Lung (tissue), 12 donors: ENCODE measurements around the gene ZNF687. TPM values are rescaled to one million over a fixed set of nuclear protein-coding genes. Genes with fewer than 3 reads are reported as not detected.
A peak's percentile ranks its signal among the peaks of the same experiment; 100 is the strongest.
"Not testable (repeated sequence)": the region's sequence is repeated elsewhere in the genome, so short reads cannot be mapped to it uniquely, and the experiment has no call there.

ENCODE experiments used
- ATAC-seq: fragments of 200-7000 bp; cut with Tn5 transposase; one replicate; pipeline ENCODE4 v1.9.1; 2020; ENCODE audit warnings: moderate number of reproducible peaks; ENCODE audit not compliant: insufficient read depth, low FRiP score
- DNase-seq, 3 donors: peaks; one replicate each; pipeline ENCODE4 v3.0.0-alpha.2; 2013 to 2017
- H3K27ac ChIP-seq, 2 donors: one replicate each; pipeline ENCODE4 v1.5.1; 2013; ENCODE audit warnings: mild to moderate bottlenecking in 2 of 2, moderate library complexity in 2 of 2, control low read depth in 1 of 2, inconsistent platforms in 1 of 2, low read depth in 1 of 2, low read length in 1 of 2
- H3K27me3 ChIP-seq, 3 donors: one replicate each; pipeline ENCODE4 v1.5.1; 2013; ENCODE audit warnings: low read length in 2 of 3; ENCODE audit not compliant: control insufficient read depth in 3 of 3, insufficient read depth in 3 of 3
- H3K36me3 ChIP-seq, 4 donors: one replicate each; pipeline ENCODE4 v1.5.1; 2013; ENCODE audit warnings: low read length in 4 of 4, mild to moderate bottlenecking in 1 of 4, moderate library complexity in 1 of 4; ENCODE audit not compliant: control insufficient read depth in 4 of 4, insufficient read depth in 4 of 4
- H3K4me1 ChIP-seq, 5 donors: one replicate each; pipeline ENCODE4 v1.5.1; 2013; ENCODE audit warnings: low read length in 5 of 5, mild to moderate bottlenecking in 2 of 5, moderate library complexity in 1 of 5; ENCODE audit not compliant: control insufficient read depth in 5 of 5, insufficient read depth in 5 of 5
- H3K4me3 ChIP-seq: one replicate; pipeline ENCODE4 v1.5.1; 2013; ENCODE audit warnings: mild to moderate bottlenecking, control low read depth, moderate library complexity
- H3K9ac ChIP-seq, 2 donors: one replicate each; pipeline ENCODE4 v1.5.1; 2013; ENCODE audit warnings: low read length in 2 of 2, control low read depth in 1 of 2; ENCODE audit not compliant: insufficient read depth in 1 of 2
- H3K9me3 ChIP-seq, 4 donors: one replicate each; pipeline ENCODE4 v1.5.1; 2013; ENCODE audit warnings: low read length in 3 of 4, mild to moderate bottlenecking in 1 of 4, moderate library complexity in 1 of 4; ENCODE audit not compliant: control insufficient read depth in 4 of 4, insufficient read depth in 3 of 4
- CTCF ChIP-seq: IDR thresholded peaks from 2 replicates; pipeline ENCODE4 v1.5.1; 2012; ENCODE audit warnings: mild to moderate bottlenecking; ENCODE audit errors: control extremely low read depth, extremely low read depth
- WGBS, 2 donors: extraction: QIAGEN DNeasy Blood & Tissue Kit; methylation state at CpG; one replicate each; pipeline ENCODE4 v1.1.7; 2013; 5-methylcytosine and 5-hydroxymethylcytosine counted together
- polyA plus RNA-seq, 2 donors: library from polyadenylated mRNA; stranded (reverse); fragments of 200-250 nt; gene quantifications; one replicate each; pipeline ENCODE4 v1.2.1, GENCODE V29; 2013
- total RNA-seq, 2 donors: library from RNA; depleted of rRNA in 1 of 2; stranded (reverse); fragments of >200 nt in 1 of 2; gene quantifications; one replicate each; pipeline ENCODE4 v1.2.1, GENCODE V29; 2014 to 2021
- donor health status: control.
- donor health status: control.
- donor health status: Bipolar disorder and iron deficiency.
- donor health status: healthy.
- donor health status: DM: yes; HTN: yes; CAD: no.

ZNF687 gene
- total and polyA plus RNA-seq, 4 donors: 9.6 to 31.2 (median 13.8) TPM

- peaks cover 0 to 6% (median 0%) of the 10 kb centered on the region in 4 donors for H3K36me3 ChIP-seq
- peaks cover 0 to 2% (median 0%) of the 10 kb centered on the region in 3 donors for H3K27me3 ChIP-seq
- no peak overlapping the region for H3K4me3 ChIP-seq
- H3K9me3 ChIP-seq: no peaks in the 10 kb centered on the region
- 83 to 89% methylated on average over 3 of the region's 3 CpGs for WGBS, 2 donors
- H3K27ac ChIP-seq: no peak overlapping the region
- ATAC-seq: no peak
- H3K9ac ChIP-seq: no peak overlapping the region
- H3K4me1 ChIP-seq: no peaks in the 10 kb centered on the region
- TF ChIP-seq CTCF: no peak
- no peak for DNase-seq
Measured at GRCh38 chr1:151273924-151274466, 8.1 kb upstream of the ZNF687 start.

DNA sequence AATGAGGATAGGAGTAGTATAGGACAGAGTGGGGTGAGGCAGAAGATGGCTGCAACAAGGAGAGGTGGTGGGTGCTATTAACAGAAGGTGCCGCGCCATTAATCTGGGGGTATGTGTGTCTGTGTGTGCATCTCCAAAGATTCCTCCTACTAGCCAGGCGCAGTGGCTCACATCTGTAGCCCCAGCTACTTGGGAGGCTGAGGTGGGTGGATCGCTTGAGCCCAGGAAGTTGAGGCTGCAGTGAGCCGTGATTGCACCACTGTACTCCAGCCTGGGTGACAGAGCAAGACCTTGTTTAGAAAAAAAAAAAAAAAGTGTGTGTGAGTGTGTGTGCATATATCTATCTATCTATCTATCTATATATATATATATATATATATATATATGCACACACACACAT, 6.8 kb upstream of the ZNF687 start:
- H3K9me3 ChIP-seq, DNase-seq, H3K27me3 ChIP-seq, H3K27ac ChIP-seq, H3K36me3 ChIP-seq, ATAC-seq, H3K4me3 ChIP-seq, H3K9ac ChIP-seq, H3K4me1 ChIP-seq: not testable (repeated sequence)
- WGBS, 2 donors: 66 to 79% methylated on average over 5 of the region's 5 CpGs

DNA sequence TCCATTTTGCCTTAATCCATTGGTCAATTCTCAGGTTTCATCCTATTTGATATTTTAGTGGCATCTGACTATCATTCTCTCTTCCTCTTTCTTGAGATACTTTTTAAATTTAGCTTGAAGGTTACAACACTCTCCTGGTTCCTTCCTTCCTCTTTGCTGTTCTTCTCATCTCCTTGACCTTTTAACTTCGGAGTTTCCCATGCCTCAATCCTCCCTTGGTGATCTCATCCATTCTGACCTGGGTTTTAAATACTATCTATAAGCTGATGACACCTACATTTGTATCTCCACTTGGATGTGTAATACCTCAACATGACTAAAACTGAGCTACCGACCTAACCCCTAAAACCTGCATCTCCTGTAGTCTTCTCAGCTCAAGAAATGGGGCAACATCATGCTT, 4.8 kb upstream of the ZNF687 start:
- Histone ChIP-seq H3K4me1 (peaks cover 0 to 4% (median 0%) of the 10 kb centered on the region in 5 donors), H3K27ac (no peak overlapping the region), H3K27me3 (peaks cover 0 to 2% (median 0%) of the 10 kb centered on the region in 3 donors), H3K4me3 (no peak overlapping the region), H3K9me3 (no peaks in the 10 kb centered on the region), H3K9ac (no peak overlapping the region), H3K36me3 (peaks cover 0 to 1% (median 0%) of the 10 kb centered on the region in 4 donors)
- ATAC-seq: no peak
- TF ChIP-seq CTCF: no peak
- WGBS, 2 donors: 26 to 51% methylated on average over 2 of the region's 2 CpGs
- DNase-seq: no peak

- TF ChIP-seq CTCF: peak; percentile 42
Measured at GRCh38 chr1:151281225-151281968, 702 bp upstream of the ZNF687 start.

More at GRCh38 chr1:151281225-151281968, 702 bp upstream of the ZNF687 start:
- no peaks in the 10 kb centered on the region for H3K9me3 ChIP-seq
- ATAC-seq: peak; percentile 66
- H3K36me3 ChIP-seq: peaks cover under 1 to 10% (median 3%) of the 10 kb centered on the region in 4 donors
- H3K27me3 ChIP-seq: peaks cover 0 to 2% (median 0%) of the 10 kb centered on the region in 3 donors
- peak; percentile 98 to 99 (median 99) for DNase-seq
- H3K4me1 ChIP-seq: peaks cover 0 to 15% (median 8%) of the 10 kb centered on the region in 5 donors
- 0% methylated on average over 44 to 48 of the region's 48 CpGs for WGBS, 2 donors
- peak overlapping the region; percentile 61 for H3K4me3 ChIP-seq
- H3K9ac ChIP-seq: peak overlapping the region; percentile 97 to 99
- peak overlapping the region; percentile 97 to 98 for H3K27ac ChIP-seq
